ENCODE results near the gene VASP. TPM values are rescaled to one million over a fixed set of nuclear protein-coding genes. Genes with fewer than 3 reads are reported as not detected.

The VASP gene
- total RNA-seq, 1 donor from 2014 or later, result 32.6 TPM

DNA sequence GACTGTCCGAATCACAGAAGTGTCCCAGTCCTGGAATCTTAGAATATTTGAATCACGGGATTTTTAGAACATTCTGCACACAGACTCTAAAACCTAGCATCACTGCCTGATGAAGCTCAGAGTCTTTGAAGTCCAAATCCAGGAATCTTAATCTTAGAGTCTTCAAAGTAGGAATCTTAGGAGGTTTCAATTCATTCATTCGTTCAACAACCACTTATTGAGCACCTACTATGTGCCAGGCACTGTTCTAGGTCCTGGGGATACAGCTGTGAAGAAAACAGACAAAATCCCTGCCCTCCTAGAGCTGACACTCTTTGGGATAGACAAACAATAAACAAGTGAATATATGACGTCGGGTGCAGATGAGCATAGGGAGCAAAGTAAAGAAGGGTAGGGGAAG, 12.1 kb upstream of the VASP start:
- H3K4me1 ChIP-seq, result peaks cover 13% of the 10 kb centered on the region
- no peak overlapping the region for H3K4me3 ChIP-seq
- Mint-ChIP-seq H3K36me3 (no peaks in the 10 kb centered on the region), H3K27me3 (ENCODE audit: insufficient read depth, low read depth) (peaks cover 34% of the 10 kb centered on the region), H3K9me3 (no peaks in the 10 kb centered on the region), H3K4me3 (peak overlapping the region; percentile 80), H3K4me1 (peaks cover 39% of the 10 kb centered on the region), H3K27ac (no peak overlapping the region)
- TF ChIP-seq EZH2 (IDR thresholded peaks at IDR 0.05) (no peak), EZH2phosphoT487 (IDR thresholded peaks at IDR 0.05) (no peak)
- TF ChIP-seq, protein P1, sequence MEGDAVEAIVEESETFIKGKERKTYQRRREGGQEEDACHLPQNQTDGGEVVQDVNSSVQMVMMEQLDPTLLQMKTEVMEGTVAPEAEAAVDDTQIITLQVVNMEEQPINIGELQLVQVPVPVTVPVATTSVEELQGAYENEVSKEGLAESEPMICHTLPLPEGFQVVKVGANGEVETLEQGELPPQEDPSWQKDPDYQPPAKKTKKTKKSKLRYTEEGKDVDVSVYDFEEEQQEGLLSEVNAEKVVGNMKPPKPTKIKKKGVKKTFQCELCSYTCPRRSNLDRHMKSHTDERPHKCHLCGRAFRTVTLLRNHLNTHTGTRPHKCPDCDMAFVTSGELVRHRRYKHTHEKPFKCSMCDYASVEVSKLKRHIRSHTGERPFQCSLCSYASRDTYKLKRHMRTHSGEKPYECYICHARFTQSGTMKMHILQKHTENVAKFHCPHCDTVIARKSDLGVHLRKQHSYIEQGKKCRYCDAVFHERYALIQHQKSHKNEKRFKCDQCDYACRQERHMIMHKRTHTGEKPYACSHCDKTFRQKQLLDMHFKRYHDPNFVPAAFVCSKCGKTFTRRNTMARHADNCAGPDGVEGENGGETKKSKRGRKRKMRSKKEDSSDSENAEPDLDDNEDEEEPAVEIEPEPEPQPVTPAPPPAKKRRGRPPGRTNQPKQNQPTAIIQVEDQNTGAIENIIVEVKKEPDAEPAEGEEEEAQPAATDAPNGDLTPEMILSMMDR (IDR thresholded peaks at IDR 0.05), result no peak
- H3K27me3 ChIP-seq, result peaks cover 45% of the 10 kb centered on the region
- no peak overlapping the region for H3K27ac ChIP-seq
- no peaks in the 10 kb centered on the region for H3K79me2 ChIP-seq (ENCODE audit: low read depth)
- H3K9me3 ChIP-seq (ENCODE audit: low read depth), result no peaks in the 10 kb centered on the region
- no peak for DNase-seq (ENCODE audit: low spot score)
- no peak overlapping the region for H3K9ac ChIP-seq
- H3K36me3 ChIP-seq, result no peaks in the 10 kb centered on the region
- H4K20me1 ChIP-seq (ENCODE audit: low read depth), result peaks cover 26% of the 10 kb centered on the region
- no peak overlapping the region for H2AFZ ChIP-seq (replicated peaks)
- no peak overlapping the region for H3K4me2 ChIP-seq
- peaks cover 57% of the 10 kb centered on the region for H3F3A ChIP-seq (ENCODE audit: low read depth)

DNA sequence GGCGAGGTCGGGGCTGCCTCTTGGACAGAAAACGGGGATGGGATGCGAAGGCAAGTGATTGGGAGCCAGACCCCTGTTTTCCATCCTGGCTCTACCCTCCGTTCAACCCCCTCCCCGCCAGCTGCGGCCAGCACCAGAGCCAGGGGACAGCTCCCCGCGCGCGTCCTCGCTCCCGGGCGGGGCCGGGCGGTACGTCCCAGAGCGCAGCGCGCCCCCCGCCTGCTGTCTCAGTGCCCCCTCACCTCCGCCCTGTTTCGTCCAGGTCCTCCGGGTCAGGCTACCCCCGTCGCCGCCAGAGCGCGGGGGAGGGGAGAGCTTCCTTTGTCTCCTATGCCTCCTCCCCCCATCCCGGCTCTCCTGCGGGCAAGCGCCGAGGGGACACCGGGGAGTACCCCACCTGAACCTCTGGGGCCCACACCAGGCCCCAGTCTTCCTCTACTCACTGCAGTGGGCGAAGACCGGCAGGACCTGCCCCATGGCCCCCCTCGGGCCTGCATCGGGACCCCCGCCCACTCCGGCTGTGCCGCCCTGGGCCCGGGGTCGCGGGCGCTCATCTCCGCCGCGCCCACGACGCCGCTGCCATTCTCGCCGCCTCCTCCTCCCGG, 10.8 kb upstream of the VASP start:
- H3K27me3 ChIP-seq, result peaks cover 53% of the 10 kb centered on the region
- no peak for TF ChIP-seq EZH2 (IDR thresholded peaks at IDR 0.05)
- H3K4me3 ChIP-seq, result peak overlapping the region; percentile 89
- Mint-ChIP-seq H3K9me3 (no peaks in the 10 kb centered on the region), H3K27me3 (ENCODE audit: insufficient read depth, low read depth) (peaks cover 38% of the 10 kb centered on the region), H3K4me1 (peaks cover 43% of the 10 kb centered on the region), H3K36me3 (no peaks in the 10 kb centered on the region), H3K4me3 (peak overlapping the region; percentile 80), H3K27ac (no peak overlapping the region)
- peak overlapping the region; percentile 56 for H2AFZ ChIP-seq (replicated peaks)
- peaks cover 64% of the 10 kb centered on the region for H3F3A ChIP-seq (ENCODE audit: low read depth)
- H3K79me2 ChIP-seq (ENCODE audit: low read depth), result no peaks in the 10 kb centered on the region
- no peaks in the 10 kb centered on the region for H3K9me3 ChIP-seq (ENCODE audit: low read depth)
- no peak overlapping the region for H3K27ac ChIP-seq
- H3K36me3 ChIP-seq, result no peaks in the 10 kb centered on the region
- H4K20me1 ChIP-seq (ENCODE audit: low read depth), result peaks cover 26% of the 10 kb centered on the region
- H3K4me2 ChIP-seq, result peak overlapping the region; percentile 96
- DNase-seq (ENCODE audit: low spot score), result peak; percentile 90
- H3K4me1 ChIP-seq, result peaks cover 13% of the 10 kb centered on the region
- H3K9ac ChIP-seq, result no peak overlapping the region

DNA sequence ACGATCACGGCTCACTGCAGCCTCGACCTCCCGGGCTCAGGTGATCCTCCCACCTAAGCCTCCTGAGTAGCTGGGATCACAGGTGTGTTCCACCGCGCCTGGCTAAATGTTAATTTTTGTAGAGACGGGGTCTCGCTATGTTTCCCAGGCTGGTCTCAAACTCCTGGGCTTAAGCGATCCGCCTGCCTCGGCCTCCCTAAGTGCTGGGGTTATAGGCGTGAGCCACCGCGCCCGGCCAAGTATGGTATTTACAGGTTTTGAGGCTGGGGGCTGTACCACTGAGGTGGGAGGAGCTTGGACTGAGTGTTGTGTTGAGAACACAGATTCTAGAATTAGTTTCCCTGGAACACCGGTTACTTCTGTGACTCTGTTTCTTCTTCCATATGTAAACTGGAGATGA, 9.5 kb upstream of the VASP start:
- Histone ChIP-seq H3K4me3 (peak overlapping the region; percentile 37), H3K27ac (no peak overlapping the region), H4K20me1 (ENCODE audit: low read depth) (peaks cover 26% of the 10 kb centered on the region), H2AFZ (replicated peaks) (no peak overlapping the region), H3K9me3 (ENCODE audit: low read depth) (no peaks in the 10 kb centered on the region), H3K79me2 (ENCODE audit: low read depth) (no peaks in the 10 kb centered on the region), H3K27me3 (peaks cover 53% of the 10 kb centered on the region), H3F3A (ENCODE audit: low read depth) (peaks cover 64% of the 10 kb centered on the region), H3K36me3 (no peaks in the 10 kb centered on the region), H3K4me2 (peak overlapping the region; percentile 77), H3K9ac (no peak overlapping the region), H3K4me1 (peaks cover 13% of the 10 kb centered on the region)
- Mint-ChIP-seq H3K4me1 (peaks cover 37% of the 10 kb centered on the region), H3K4me3 (peak overlapping the region; percentile 85), H3K27ac (no peak overlapping the region), H3K9me3 (no peaks in the 10 kb centered on the region), H3K36me3 (no peaks in the 10 kb centered on the region), H3K27me3 (ENCODE audit: insufficient read depth, low read depth) (peaks cover 38% of the 10 kb centered on the region)
- peak; percentile 67 for DNase-seq (ENCODE audit: low spot score)
- TF ChIP-seq EZH2 (IDR thresholded peaks at IDR 0.05), result no peak
- TF ChIP-seq, protein P1 (IDR thresholded peaks at IDR 0.05), result no peak

DNA sequence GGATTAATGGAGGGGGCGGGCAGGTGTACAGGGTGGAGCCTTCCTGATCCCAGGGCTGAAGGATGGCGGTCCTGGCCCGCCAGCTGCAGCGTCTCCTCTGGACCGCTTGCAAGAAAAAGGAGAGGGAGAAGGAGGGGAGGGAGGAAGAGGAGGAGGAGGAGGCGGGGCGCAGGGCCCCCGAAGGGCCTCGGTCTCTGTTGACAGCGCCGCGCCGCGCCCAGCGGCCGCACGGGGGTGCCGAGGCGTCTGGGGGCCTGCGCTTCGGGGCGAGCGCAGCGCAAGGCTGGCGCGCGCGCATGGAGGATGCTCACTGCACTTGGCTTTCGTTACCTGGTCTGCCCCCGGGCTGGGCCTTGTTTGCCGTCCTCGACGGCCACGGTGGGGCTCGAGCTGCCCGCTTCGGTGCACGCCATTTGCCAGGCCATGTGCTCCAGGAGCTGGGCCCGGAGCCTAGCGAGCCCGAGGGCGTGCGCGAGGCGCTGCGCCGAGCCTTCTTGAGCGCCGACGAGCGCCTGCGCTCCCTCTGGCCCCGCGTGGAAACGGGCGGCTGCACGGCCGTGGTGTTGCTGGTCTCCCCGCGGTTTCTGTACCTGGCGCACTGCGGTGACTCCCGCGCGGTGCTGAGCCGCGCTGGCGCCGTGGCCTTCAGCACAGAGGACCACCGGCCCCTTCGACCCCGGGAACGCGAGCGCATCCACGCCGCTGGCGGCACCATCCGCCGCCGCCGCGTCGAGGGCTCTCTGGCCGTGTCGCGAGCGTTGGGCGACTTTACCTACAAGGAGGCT, 8.7 kb upstream of the VASP start, which contains the start of gene PPM1N:
Gene PPM1N, plus strand, starts transcription at position 33 of the 785 bp plus-strand sequence. Its CDS starts 30 bp downstream, at position 63.
- no peaks in the 10 kb centered on the region for H3K36me3 Mint-ChIP-seq
- TF ChIP-seq EZH2phosphoT487 (IDR thresholded peaks at IDR 0.05) (peak; percentile 81), EZH2 (IDR thresholded peaks at IDR 0.05) (peak; percentile 83)
- TF ChIP-seq, protein P1 (IDR thresholded peaks at IDR 0.05), result peak; percentile 36
- H3K4me3 ChIP-seq, result peak within 1 kb of the TSS; percentile 89
- no peak within 1 kb of the TSS for H3K27ac ChIP-seq
- H2AFZ ChIP-seq (replicated peaks), result peak within 1 kb of the TSS; percentile 85
- H3K4me3 Mint-ChIP-seq, result peak within 1 kb of the TSS; percentile 85
- H3K27me3 Mint-ChIP-seq (ENCODE audit: insufficient read depth, low read depth), result peaks cover 33% of the 10 kb centered on the region
- no peaks in the 10 kb centered on the region for H3K9me3 Mint-ChIP-seq
- DNase-seq (ENCODE audit: low spot score), result peak; percentile 84
- peaks cover 13% of the 10 kb centered on the region for H3K4me1 ChIP-seq
- H3F3A ChIP-seq (ENCODE audit: low read depth), result peaks cover 57% of the 10 kb centered on the region
- no peak within 1 kb of the TSS for H3K9ac ChIP-seq
- H3K27ac Mint-ChIP-seq, result no peak within 1 kb of the TSS
- H4K20me1 ChIP-seq (ENCODE audit: low read depth), result peaks cover 26% of the 10 kb centered on the region
- peaks cover 53% of the 10 kb centered on the region for H3K27me3 ChIP-seq
- no peaks in the 10 kb centered on the region for H3K9me3 ChIP-seq (ENCODE audit: low read depth)
- H3K79me2 ChIP-seq (ENCODE audit: low read depth), result no peaks in the 10 kb centered on the region
- no peaks in the 10 kb centered on the region for H3K36me3 ChIP-seq
- peaks cover 33% of the 10 kb centered on the region for H3K4me1 Mint-ChIP-seq
- peak within 1 kb of the TSS; percentile 81 for H3K4me2 ChIP-seq

Measured in neural progenitor cell (in vitro differentiated cells).